ENCODE measurements around the gene KLHDC9. TPM values are rescaled to one million over a fixed set of nuclear protein-coding genes. Genes with fewer than 3 reads are reported as not detected.

Gene KLHDC9
- total RNA-seq, 2 donors from 2014 or later = not detected

DNA sequence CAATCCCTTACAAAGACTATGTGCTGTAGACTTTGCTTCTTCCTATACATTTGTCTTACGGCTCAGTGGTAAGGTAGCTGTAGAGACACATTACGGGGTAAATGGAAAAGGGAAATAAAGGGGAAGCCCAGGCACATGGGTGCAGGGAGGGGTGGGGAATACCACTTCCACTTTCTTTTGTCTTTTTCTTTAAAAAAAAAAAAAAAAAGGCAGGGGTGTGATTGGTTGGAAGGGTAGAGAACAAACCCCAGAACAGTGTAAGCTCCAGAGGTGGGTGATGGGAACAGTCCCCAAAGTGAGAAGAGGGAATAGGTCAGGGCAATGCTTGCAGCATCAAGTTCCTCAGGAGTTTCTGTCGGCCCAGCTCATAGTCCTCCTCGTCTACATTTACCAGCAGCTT, 23.7 kb downstream of the KLHDC9 start:
- Mint-ChIP-seq H3K4me1 (peaks cover 21% of the 10 kb centered on the region), H3K9me3 (no peaks in the 10 kb centered on the region), H3K36me3 (ENCODE audit: low read depth) (peaks cover 98% of the 10 kb centered on the region), H3K27me3 (no peaks in the 10 kb centered on the region), H3K4me3 (no peak overlapping the region), H3K27ac (peak overlapping the region; percentile 66)
- ATAC-seq (replicated peaks) = no peak

DNA sequence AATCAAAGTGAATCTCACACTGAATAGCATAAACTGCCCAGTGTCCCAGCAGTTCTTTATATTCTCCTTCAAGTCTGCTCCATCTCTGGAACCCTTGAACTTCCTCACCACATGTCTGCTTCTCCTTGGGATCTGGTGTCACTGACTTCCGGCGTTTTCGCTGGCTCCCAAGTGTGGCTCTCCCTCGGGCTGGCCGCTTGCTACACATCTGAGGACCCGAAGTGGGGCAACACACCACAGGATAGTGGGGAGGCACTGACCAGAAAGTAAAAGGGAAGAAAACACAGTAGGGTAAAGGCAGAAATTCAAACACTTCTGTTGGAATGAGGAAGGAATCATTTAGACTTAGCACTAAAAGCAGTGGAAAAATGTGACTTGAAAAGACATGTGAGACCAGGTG, 24.8 kb downstream of the KLHDC9 start:
- Mint-ChIP-seq H3K27me3 (no peaks in the 10 kb centered on the region), H3K27ac (no peak overlapping the region), H3K4me1 (peaks cover 26% of the 10 kb centered on the region), H3K4me3 (no peak overlapping the region), H3K9me3 (no peaks in the 10 kb centered on the region), H3K36me3 (ENCODE audit: low read depth) (peaks cover 99% of the 10 kb centered on the region)
- no peak for ATAC-seq (replicated peaks)

- Mint-ChIP-seq H3K9me3 (no peaks in the 10 kb centered on the region), H3K4me3 (no peak overlapping the region), H3K27ac (peak overlapping the region; percentile 5), H3K27me3 (no peaks in the 10 kb centered on the region), H3K36me3 (ENCODE audit: low read depth) (peaks cover 94% of the 10 kb centered on the region), H3K4me1 (peaks cover 26% of the 10 kb centered on the region)
- no peak for ATAC-seq (replicated peaks)
These were observed 29.5 kb downstream of the KLHDC9 start for GRCh38 chr1:161127649-161128048.

GRCh38 chr1:161128591-161129420, 30.6 kb downstream of the KLHDC9 start:
- H3K9me3 Mint-ChIP-seq = no peaks in the 10 kb centered on the region
- H3K27ac Mint-ChIP-seq = no peak overlapping the region
- H3K27me3 Mint-ChIP-seq = no peaks in the 10 kb centered on the region
- no peak for ATAC-seq (replicated peaks)
- peaks cover 83% of the 10 kb centered on the region for H3K36me3 Mint-ChIP-seq (ENCODE audit: low read depth)
- peaks cover 26% of the 10 kb centered on the region for H3K4me1 Mint-ChIP-seq
- no peak overlapping the region for H3K4me3 Mint-ChIP-seq

DNA sequence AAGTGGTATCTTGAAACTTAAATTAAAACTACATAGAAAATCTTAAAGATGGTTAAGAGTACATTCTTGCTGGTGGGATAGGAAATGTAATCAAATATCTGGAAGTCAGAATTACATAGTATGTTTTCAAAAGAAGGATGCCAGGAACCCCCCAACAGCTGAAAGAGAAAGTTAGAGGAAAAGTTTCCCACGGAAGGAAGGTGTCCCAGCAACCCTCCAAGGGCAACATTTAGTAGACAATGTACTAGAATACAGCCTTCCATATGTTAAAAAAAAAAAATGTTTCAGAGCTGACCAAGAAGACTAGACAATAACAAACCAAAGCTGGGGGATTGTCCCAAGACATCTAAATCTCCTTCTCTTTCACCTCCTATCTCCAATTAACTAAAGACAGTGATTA, 32.1 kb downstream of the KLHDC9 start:
- no peak for ATAC-seq (replicated peaks)
- H3K4me1 Mint-ChIP-seq = peaks cover 29% of the 10 kb centered on the region
- no peaks in the 10 kb centered on the region for H3K9me3 Mint-ChIP-seq
- H3K27me3 Mint-ChIP-seq = no peaks in the 10 kb centered on the region
- peak overlapping the region; percentile 40 for H3K27ac Mint-ChIP-seq
- H3K36me3 Mint-ChIP-seq (ENCODE audit: low read depth) = peaks cover 74% of the 10 kb centered on the region
- H3K4me3 Mint-ChIP-seq = no peak overlapping the region

- no peak overlapping the region for H3K4me3 Mint-ChIP-seq
- H3K27me3 Mint-ChIP-seq = no peaks in the 10 kb centered on the region
- no peak overlapping the region for H3K27ac Mint-ChIP-seq
- H3K36me3 Mint-ChIP-seq (ENCODE audit: low read depth) = peaks cover 60% of the 10 kb centered on the region
- peaks cover 26% of the 10 kb centered on the region for H3K4me1 Mint-ChIP-seq
- no peaks in the 10 kb centered on the region for H3K9me3 Mint-ChIP-seq
- no peak for ATAC-seq (replicated peaks)
These were observed 33.6 kb downstream of the KLHDC9 start for GRCh38 chr1:161131523-161132409.

GRCh38 chr1:161132410-161133219, 34.5 kb downstream of the KLHDC9 start, which contains the start of gene DEDD:
DEDD (minus strand) TSS chr1:161132667; CDS start chr1:161124462, 8,205 bp downstream.
- Mint-ChIP-seq H3K4me3 (no peak within 1 kb of the TSS), H3K27ac (no peak within 1 kb of the TSS), H3K36me3 (ENCODE audit: low read depth) (peaks cover 52% of the 10 kb centered on the region), H3K27me3 (no peaks in the 10 kb centered on the region), H3K9me3 (no peaks in the 10 kb centered on the region), H3K4me1 (peaks cover 20% of the 10 kb centered on the region)
- peak; percentile 97 for ATAC-seq (replicated peaks)

DNA sequence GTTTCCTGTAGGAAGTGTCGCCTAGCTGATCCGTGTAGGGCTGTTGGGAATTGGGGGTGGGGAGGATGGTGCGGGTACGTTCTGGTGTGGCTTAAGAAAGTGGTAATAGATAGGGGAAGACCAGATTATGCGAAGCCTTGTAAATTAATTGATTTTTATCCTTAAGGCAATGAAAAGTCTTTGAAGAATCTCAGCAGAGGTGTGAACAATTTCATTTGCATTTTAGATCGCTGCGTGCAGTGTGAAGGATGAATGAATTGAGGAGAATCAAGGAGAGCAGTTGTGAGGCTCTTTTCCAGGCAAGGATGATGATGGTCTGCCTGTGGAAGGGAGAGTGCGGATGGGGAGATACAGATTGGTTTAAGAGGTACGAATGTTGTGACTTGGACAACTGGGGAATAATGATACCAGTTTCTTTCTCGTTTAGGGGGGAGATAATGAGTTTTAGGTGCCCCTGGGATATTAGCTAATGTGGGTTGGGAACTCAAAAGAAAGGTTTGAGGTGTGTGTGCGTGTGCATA, 35.1 kb downstream of the KLHDC9 start:
- no peaks in the 10 kb centered on the region for H3K27me3 Mint-ChIP-seq
- H3K4me1 Mint-ChIP-seq = peaks cover 20% of the 10 kb centered on the region
- H3K36me3 Mint-ChIP-seq (ENCODE audit: low read depth) = peaks cover 45% of the 10 kb centered on the region
- H3K4me3 Mint-ChIP-seq = no peak overlapping the region
- peak; percentile 4 for ATAC-seq (replicated peaks)
- no peaks in the 10 kb centered on the region for H3K9me3 Mint-ChIP-seq
- no peak overlapping the region for H3K27ac Mint-ChIP-seq

DNA sequence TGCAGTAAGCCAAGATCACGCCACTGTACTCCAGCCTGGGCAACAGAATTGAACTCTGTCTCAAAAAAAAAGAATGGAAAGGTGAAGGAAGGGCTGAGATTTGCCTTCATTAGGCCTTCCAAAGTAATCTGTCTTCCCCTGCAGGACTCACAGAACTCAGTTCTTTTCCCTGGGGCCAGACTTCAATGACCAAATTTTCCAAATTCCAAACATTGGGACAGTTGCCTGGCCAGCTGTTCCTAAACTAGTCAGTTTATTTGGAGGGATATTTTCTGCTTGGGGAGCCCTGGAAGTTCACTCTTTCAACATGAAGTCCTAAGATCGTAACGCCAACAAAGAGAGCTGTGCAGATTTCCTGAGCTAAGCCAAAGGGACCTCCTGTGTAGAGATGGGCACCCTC, 39.7 kb downstream of the KLHDC9 start:
- H3K4me1 Mint-ChIP-seq = peaks cover 3% of the 10 kb centered on the region
- H3K36me3 Mint-ChIP-seq (ENCODE audit: low read depth) = peaks cover 7% of the 10 kb centered on the region
- H3K27me3 Mint-ChIP-seq = no peaks in the 10 kb centered on the region
- ATAC-seq (replicated peaks) = no peak
- no peak overlapping the region for H3K4me3 Mint-ChIP-seq
- no peak overlapping the region for H3K27ac Mint-ChIP-seq
- H3K9me3 Mint-ChIP-seq = no peaks in the 10 kb centered on the region

- Mint-ChIP-seq H3K36me3 (ENCODE audit: low read depth) (peaks cover 7% of the 10 kb centered on the region), H3K4me3 (no peak overlapping the region), H3K4me1 (peaks cover 3% of the 10 kb centered on the region), H3K27ac (peak overlapping the region; percentile 20), H3K27me3 (no peaks in the 10 kb centered on the region), H3K9me3 (no peaks in the 10 kb centered on the region)
- no peak for ATAC-seq (replicated peaks)
These were observed 40.3 kb downstream of the KLHDC9 start for GRCh38 chr1:161138431-161138830.

- H3K36me3 Mint-ChIP-seq (ENCODE audit: low read depth) = peaks cover 6% of the 10 kb centered on the region
- no peaks in the 10 kb centered on the region for H3K27me3 Mint-ChIP-seq
- H3K27ac Mint-ChIP-seq = no peak overlapping the region
- peaks cover 3% of the 10 kb centered on the region for H3K4me1 Mint-ChIP-seq
- H3K4me3 Mint-ChIP-seq = no peak overlapping the region
- H3K9me3 Mint-ChIP-seq = no peaks in the 10 kb centered on the region
- no peak for ATAC-seq (replicated peaks)
These were observed 41.6 kb downstream of the KLHDC9 start for GRCh38 chr1:161139766-161140165.

DNA sequence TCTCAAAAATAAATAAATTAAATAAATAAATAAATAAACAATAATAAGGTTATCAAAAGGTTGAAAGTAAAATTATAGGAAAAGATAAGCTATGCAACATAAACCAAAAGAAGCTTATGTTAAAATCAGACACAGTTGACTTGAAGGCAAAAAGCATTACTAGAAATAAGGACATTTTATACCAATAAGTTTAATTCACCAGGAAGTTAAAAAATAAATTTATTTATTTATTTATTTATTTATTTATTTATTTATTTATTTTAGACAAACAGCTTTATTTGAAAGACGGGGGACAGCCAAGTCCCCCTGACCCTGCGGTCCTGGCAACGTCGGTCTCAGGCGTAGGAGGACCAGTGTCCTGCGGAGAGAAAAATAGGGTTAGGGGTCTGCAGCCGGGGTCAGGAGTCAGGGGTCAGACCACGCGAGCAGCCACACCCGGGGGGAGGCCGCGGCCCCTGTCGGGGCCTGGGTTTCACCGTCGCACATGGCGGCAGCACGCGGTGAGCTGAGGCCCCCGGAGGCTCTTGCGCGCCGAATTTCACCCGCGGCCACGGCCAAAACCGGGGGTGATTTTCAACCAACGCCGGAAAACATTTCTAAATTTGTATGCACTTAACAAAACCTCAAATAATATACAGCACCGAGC, 42.7 kb downstream of the KLHDC9 start:
- Mint-ChIP-seq H3K4me1 (no peaks in the 10 kb centered on the region), H3K27ac (no peak overlapping the region), H3K36me3 (ENCODE audit: low read depth) (no peaks in the 10 kb centered on the region), H3K4me3 (no peak overlapping the region), H3K9me3 (no peaks in the 10 kb centered on the region), H3K27me3 (no peaks in the 10 kb centered on the region)
- no peak for ATAC-seq (replicated peaks)

DNA sequence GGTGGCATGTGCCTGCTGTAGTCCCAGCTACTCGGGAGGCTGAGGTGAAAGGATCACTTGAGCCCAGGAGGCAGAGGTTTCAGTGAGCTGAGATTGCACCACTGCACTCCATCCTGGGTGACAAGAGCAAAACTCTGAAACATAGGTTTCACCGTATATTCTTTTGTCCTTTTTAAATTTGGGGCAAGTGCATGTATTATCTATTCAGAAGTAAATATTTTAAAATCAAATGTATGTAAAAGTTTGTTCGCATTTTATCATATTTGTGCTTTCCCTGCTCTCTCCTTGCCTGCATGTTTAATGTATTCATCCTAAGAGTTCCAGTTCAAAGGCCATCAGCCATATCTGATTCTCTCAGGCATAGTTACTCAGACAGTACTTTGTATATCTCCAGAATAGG, 47.7 kb downstream of the KLHDC9 start:
- no peak for ATAC-seq (replicated peaks)
- Mint-ChIP-seq H3K4me3 (no peak overlapping the region), H3K27ac (no peak overlapping the region), H3K27me3 (no peaks in the 10 kb centered on the region), H3K9me3 (no peaks in the 10 kb centered on the region), H3K4me1 (no peaks in the 10 kb centered on the region), H3K36me3 (ENCODE audit: low read depth) (no peaks in the 10 kb centered on the region)

Data from activated T-helper 17 cell treated with anti-CD3 and anti-CD28 coated beads, Interleukin-2, amount 50 U/mL, for 72 hours (primary cell).